HG03442 (cell line): Measurements from ENCODE around the gene ABL2.
"Not testable (repeated sequence)": the region's sequence is repeated elsewhere in the genome, so short reads cannot be mapped to it uniquely, and the experiment has no call there.

Experiments used
- ATAC-seq: cut with Tn5 transposase; IDR thresholded peaks from one replicate; pipeline ENCODE4 v1.9.1; 2021; ENCODE audit warnings: mild to moderate bottlenecking, moderate library complexity; ENCODE audit not compliant: unreplicated experiment

The ABL2 gene

DNA sequence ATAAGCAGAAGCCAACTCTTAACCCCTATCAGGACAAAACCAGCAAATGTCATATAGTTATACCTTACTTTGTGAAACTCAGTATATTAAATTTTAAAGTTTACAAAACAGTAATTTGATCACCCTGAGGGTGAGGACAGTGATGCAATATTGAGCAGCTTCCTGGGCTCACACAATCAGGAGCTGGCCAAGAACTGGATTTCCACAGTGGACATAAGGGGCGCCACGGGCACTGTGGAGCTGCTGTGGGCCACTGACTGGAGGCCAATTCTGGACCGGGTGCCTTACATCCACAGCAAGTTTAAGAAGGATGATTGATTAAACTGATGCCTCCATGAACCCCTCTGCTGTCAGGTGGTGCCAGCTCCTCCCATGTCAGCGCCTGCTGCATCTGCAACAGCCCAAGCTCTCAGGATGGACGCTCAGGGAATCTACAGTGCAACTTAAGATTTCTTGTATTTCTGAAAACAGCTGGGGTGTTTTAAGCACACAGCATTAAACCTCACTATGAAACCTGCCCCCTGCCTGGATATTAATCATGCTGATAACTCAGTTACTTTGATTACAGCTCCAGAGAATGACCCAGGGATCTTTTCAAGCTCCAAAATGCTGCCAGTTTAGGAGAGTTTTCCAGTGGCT, 91.7 kb downstream of the ABL2 start:
- no peak for ATAC-seq

GRCh38 chr1:179135707-179136106, 93.8 kb downstream of the ABL2 start:
- ATAC-seq = not testable (repeated sequence)

GRCh38 chr1:179135168-179135567, 94.3 kb downstream of the ABL2 start:
- not testable (repeated sequence) for ATAC-seq

GRCh38 chr1:179129702-179130473, 99.6 kb downstream of the ABL2 start:
- ATAC-seq = peak; percentile 95

GRCh38 chr1:179128520-179128919, 101.0 kb downstream of the ABL2 start:
- ATAC-seq = no peak

- no peak for ATAC-seq
Measured at GRCh38 chr1:179127163-179127895, 102.1 kb downstream of the ABL2 start.

GRCh38 chr1:179126338-179127060, 103.0 kb downstream of the ABL2 start:
- ATAC-seq = no peak

GRCh38 chr1:179124873-179125272, 104.6 kb downstream of the ABL2 start:
- ATAC-seq = no peak

- ATAC-seq = no peak
Measured at GRCh38 chr1:179121159-179121938, 108.1 kb downstream of the ABL2 start.

GRCh38 chr1:179120736-179121135, 108.7 kb downstream of the ABL2 start:
- ATAC-seq = no peak

- no peak for ATAC-seq
Measured at GRCh38 chr1:179119513-179119912, 110.0 kb downstream of the ABL2 start.

DNA sequence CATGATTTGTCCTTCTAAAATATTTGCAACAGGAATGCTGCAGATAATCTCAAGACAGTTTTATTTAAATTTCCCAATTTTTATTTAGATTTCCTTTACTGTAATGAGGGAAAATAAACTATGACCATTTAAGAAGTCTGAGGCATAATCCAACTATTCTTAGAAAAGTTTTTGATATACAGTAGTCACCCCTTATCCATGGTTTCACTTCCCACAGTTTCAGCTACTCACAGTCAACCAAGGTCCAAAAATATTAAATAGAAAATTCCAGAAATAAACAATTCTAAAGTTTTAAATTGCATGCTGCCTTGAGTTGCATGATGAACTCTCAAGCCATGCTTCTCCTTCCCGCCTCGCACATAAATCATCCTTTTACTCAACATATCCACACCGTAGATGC, 114.3 kb downstream of the ABL2 start:
- ATAC-seq = no peak

DNA sequence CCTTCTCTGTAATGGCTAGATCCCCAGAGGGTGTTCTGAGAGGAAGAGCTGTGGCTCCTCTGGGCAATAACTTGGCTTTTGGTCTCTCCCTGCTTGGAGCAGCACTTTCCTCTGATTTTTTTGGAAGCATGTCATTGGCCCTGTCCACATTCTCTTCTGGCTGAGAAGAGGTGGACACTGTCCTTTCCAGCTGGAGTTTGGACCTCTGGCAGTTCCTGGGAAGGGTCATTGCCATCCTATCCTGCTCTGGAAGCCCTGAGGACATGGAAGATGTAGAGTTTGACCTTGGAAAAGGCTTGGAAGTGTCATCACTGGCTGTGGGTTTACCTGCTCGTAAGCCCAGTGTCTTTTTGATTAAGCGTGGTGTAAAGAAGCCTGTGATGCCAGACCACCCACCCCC, 120.8 kb downstream of the ABL2 start:
- ATAC-seq = no peak

- ATAC-seq = no peak
Measured at GRCh38 chr1:179107706-179108629, 121.5 kb downstream of the ABL2 start.

DNA sequence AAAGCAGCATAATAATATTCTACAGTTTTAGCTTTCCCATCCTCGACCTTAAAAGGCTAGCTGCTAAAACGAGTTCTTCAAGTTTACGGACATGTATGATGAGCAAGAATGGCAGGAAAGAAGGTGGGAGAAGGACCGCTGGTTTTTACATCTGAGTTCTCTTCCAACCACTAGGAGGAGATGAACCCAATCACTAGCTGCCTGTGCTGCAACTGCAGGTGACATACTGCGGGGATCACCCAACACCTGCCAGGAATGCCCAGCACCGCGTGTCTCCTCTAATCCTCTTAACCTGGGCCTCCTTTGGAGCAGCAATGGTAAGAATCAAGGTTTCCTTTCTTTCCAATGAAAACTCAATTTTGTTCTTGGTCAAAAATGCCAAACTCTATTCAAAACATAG, 124.1 kb downstream of the ABL2 start:
- no peak for ATAC-seq

GRCh38 chr1:179104611-179105250, 124.7 kb downstream of the ABL2 start:
- no peak for ATAC-seq

GRCh38 chr1:179103999-179104398, 125.5 kb downstream of the ABL2 start:
- ATAC-seq = no peak

DNA sequence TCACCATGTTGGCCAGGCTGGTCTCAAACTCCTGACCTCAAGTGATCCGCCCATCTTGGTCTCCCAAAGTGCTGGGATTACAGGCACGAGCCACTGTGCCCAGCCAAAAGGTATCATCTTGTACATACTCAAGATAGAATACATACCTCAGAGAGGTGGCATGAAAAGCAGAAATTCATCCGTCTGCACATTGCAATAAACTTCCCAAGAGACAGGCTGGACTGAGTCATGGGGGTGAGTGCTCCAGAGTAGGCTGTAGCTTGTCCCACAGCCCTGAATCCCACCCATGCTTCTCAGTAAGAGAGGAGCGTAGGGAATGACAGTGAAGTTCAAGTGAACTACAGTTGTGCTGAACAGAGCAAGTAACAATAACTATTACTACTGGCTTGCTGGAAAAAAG, 127.9 kb downstream of the ABL2 start:
- no peak for ATAC-seq

DNA sequence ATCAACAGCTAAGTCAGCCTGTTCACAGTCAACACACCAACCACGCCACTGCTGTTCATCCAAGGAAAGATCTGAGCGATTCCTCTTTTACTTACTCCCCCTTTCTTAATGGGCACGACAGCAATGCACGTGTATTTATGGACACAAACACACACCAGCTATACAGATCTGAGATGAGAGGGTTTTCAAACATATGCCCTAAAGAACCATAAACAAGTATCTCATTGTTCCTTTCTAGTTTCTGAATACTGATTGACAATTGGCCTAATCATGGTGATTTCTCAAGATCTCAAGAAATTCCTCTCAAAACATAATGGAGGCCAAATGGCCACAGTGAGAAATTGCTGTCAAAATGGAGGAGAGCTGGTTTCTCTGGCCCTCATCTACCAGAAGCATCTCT, 129.6 kb downstream of the ABL2 start:
- no peak for ATAC-seq
